Measurements from ENCODE around the gene NLGN1.

Gene NLGN1

DNA sequence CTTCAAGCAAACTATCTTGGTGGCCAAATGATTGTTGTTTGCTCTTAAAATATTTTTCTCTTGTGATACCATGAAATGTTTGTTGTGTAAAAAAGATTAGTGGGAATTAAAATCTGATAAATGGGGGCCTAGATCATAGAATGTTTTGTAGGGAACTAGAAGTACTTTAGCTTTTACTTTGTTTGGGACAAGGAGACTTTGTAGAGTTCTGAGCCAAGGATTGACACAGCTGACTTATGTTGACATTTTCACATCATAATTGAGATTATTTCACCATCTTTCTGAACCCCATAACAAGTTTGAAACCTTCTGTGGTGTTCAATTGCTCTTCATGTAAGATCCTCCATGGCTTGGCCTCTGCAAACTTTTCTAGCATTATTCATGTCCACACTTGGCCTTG is 235.4 kb downstream of the NLGN1 start:
- DNase-seq (ENCODE audit: low read depth), result no peak

DNA sequence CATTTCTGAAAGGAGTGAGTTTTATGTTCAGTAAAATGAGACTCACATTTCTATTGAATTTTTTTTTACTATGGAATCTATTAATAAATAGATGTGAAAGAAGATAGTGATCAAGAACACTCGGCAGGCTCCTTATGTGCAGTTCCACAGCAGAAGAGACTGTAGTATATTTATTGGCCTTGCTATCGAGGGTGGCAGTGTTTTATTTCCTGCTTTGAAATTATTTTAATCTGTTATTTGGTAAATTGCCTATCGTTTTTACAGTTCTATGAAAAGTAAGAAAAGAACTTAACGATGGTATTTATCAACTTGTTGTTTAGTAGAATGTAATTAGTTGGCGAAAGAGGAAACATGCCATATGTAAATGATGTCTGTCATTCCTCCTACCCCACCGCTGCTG is 238.3 kb downstream of the NLGN1 start:
- no peak for DNase-seq (ENCODE audit: low read depth)

DNA sequence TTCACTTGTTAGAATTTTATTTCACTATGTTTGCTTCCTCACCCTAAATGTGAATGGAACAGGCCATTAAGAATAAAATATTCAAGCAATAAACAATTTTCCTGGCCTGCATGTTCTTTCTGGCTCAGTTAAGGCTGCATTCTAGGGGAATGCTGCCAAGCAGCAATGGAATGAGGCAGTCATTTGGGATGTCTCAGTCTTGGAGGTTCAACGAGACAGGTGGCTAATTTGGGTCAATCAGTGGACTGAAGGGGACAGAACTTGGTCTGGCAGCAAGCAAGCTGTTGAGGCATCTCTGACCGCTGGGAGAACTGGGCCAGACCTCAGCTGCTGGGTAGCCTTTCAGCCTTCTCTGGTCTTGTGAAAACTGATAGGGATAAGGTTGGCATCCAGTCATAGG is 241.6 kb downstream of the NLGN1 start:
- DNase-seq (ENCODE audit: low read depth), result no peak

- no peak for DNase-seq (ENCODE audit: low read depth)
Measured at GRCh38 chr3:173641696-173642095, 244.2 kb downstream of the NLGN1 start.

DNA sequence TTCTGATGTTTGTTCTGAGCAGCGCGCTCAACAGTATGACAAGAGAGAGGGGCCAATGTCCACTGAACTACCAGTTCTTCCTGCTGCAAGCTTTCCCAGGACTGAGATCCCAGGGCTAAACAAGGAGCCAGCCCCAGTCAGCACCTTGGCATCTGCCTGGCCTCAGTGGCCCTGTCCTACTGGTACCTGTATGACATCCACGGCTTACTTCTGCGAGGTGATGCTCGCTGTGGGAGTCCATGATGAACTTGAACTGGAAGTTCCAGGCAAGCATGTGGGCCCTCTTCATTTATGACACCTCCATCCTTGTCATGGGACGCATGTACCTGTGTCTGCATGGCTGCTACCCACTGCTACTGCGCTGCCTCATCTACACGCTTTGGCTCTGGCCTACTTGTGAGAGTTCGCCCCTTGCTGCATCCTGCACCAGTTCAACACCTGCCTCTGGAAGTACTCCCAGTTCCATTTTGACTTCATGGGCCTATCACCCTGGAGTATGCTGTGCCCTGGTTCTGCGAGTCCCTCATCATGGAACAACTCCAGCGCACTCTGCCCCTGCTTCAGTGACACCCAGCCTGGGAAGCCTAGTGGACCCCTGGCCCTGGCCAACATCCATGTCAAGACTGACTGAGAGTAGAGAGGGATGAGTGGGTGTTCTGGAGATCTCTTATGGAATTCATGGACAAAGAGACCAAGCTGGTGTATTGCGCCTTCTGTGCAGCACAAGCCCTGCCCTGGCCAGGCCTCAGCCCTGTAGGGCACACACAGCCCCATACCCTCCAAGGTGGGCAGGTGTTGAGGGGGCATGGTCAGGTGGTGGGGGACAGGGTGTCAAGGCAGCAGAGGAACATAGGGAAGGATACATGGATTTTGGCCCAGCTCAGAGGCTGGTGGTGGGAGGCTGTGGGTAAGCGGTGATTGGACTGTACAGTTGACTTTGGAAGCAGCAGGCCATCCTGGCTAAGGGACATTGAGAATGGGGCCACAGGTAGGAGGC is 246.8 kb downstream of the NLGN1 start:
- no peak for DNase-seq (ENCODE audit: low read depth)

DNA sequence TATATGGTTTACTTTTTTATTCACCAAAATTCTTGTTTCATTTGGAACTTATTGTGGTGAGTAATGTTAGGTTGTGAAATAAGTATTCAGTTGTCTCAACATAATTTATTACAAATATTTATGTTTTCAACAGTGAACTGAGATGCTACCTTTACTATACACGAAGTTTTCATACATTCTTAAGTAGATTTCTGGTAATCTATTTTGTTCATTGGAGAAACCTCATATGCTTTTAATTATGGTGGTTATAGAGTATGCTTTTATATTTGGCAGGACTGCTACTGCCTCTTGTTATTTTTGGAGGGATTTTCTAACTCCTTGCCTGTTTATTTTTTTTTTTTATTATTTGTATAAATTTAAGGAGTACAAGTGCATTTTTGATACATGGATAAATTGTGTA is 253.1 kb downstream of the NLGN1 start:
- no peak for DNase-seq (ENCODE audit: low read depth)

DNA sequence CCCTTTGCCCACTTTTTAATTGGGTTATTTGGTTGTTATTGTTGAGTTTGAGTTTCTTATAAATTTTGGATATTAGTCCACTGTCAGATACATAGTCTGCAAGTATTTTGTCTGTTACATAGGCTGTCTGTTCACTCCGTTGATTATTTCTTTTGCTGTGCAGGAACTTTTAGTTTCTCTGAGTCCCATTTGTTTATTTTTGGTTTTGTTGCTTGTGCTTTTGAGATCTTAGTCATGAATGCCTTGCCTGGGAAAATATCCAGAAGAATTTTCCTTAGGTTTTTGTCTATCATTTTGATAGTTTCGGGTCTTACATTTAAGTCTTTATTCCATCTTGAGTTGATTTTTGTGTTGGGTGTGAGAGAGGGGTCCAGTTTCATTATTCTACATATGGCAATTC is 254.5 kb downstream of the NLGN1 start:
- DNase-seq (ENCODE audit: low read depth), result no peak

GRCh38 chr3:173653781-173654180 is 256.2 kb downstream of the NLGN1 start:
- no peak for DNase-seq (ENCODE audit: low read depth)

DNA sequence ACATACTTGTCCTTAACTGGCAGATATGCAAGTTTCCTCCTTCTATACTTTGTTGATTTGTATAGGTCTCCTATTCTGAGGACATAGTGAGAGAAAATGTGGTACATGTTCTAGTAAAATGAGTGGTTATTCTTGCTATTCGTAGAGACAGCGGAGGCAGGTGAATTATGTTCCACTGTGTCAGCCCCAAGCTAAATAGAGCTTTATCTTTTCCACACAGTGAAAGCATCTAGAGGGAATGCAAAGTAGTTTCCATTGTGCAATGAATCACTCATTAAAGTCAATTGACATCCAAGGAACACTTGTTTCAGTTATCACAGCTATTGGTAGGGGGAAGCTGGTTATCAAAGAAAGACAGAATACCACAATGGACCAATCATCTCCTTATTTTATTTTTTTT is 262.4 kb downstream of the NLGN1 start:
- no peak for DNase-seq (ENCODE audit: low read depth)

GRCh38 chr3:173660645-173661299 is 263.2 kb downstream of the NLGN1 start:
- DNase-seq (ENCODE audit: low read depth), result peak; percentile 6

GRCh38 chr3:173663696-173664111 is 266.2 kb downstream of the NLGN1 start:
- peak; percentile 9 for DNase-seq (ENCODE audit: low read depth)

DNA sequence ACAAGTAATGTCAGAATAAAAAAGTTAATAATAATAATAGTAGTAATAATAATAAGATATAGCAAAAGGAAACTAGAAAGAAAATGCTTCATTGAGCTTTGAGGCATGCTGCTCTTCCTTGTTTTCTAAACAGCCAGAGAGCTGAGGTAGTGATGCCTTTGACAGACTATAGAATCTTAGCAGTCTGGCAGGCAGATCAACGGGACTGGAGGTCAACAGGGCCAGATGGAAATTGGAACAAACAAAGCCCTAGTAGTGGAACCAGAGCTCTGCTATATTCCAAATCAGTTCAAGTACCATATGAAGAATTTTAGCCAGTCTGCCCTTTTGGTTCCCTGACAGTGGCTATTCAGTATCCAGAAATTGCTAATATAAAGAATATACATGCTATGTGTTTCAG is 278.6 kb downstream of the NLGN1 start:
- no peak for DNase-seq (ENCODE audit: low read depth)

DNA sequence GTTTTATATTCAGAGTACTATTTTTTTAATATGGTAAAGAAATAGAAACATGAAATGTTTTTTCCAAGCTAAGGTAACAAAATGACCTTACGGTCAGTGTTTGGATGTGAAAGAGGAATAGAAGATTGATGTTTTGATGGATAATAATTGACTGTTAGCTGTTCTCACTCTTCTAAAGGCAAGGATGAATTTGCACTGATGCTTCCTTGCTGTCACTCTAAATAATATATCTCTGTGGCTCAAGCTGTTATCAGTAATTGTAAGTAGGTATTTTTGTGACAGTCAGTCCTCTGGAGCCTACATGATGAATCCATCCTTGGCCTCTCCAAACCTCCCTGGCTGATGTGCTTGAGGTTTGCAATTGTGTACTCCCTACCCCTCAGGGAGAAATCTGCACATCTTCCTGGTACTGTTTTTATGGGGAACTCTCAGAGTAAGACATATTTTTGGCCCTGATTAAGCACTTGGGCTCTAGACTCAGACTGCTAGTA is 283.7 kb downstream of the NLGN1 start:
- no peak for DNase-seq (ENCODE audit: low read depth)

DNA sequence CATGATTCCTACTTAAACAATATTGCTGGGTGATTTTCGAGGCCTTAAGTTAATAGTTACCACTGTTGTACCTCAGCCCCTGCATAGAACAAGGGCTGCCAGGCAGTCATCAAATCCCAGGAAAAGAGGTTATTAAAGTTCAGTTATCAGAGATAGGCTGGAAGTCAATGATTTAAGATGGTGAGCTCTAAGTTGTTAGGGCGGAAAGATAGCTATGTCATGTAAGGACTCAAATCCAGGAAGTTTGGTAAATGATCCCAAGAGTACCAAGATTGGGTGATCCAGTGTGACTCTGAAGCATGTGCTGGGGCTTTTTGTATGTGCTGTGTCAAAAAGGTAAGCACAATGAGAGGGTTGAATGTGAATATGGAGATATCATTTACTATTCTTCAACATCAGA is 287.9 kb downstream of the NLGN1 start:
- DNase-seq (ENCODE audit: low read depth), result no peak

GRCh38 chr3:173688216-173688842 is 290.8 kb downstream of the NLGN1 start:
- DNase-seq (ENCODE audit: low read depth), result no peak

DNA sequence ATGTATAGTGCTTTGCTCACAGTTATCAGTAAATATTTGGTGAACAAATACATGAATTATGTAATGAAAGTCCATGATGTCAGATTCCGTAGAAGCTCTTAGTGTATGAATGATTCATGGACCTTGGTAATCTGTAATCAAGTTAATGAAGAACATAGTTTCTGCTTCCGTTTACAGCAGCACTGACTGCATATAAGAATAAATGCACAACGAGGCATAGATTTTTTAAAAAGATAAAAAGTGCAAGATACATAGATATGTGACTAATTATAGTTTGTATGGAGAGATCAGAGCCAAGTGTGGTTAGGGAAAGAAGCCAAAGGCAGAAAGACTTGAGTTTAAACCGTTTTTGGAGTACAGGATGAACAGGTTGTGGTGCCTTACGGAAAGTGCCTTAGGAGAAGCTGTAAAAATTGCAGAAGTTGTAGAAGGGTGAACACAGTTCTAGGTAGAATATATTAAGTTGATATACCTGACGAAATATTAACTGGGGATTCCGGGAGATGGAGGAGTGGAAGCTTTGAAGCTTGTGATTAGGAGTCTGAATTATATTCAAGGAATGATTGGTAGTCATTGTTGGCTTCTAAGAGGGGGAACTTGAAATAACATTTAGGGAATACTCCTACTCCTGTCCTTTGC is 293.1 kb downstream of the NLGN1 start:
- DNase-seq (ENCODE audit: low read depth), result peak; percentile 11

DNA sequence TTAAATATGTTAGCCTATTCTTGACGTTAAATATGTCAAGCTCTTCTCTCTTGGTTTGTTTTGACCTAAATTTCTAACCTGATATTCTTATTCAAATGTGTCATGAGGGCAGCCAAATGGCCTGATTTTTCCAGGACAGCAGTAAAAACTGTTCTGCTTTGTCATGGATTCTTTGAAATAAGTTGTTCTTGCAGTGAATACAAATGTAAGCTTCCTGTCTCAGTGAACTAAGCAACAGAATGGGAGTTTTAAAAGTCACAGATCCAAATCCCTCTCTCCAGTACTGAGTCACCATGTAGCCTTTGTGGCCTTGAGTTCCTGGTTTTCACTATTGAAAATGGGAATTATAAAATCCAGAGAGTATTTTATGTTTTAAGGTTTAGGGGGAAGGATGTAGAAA is 301.8 kb downstream of the NLGN1 start:
- DNase-seq (ENCODE audit: low read depth), result no peak

DNA sequence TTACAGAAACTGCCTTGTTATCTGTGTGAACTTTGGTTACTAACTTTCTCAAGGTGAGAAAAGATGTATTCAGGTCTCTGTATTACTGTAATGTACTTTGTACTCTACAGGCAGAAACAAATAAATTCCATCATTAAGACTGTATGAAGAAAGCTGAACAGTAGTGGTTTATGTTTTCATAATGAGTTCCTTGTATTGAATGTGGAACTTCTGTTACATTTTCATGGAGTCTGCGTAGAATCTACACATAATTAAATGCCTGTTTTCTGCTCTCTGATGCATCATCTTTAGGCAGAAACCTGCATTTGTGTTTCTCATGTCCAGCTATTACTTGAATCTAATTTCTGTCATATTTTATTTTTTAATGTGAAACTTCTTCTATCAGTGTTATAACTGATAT is 302.8 kb downstream of the NLGN1 start:
- DNase-seq (ENCODE audit: low read depth), result no peak

DNA sequence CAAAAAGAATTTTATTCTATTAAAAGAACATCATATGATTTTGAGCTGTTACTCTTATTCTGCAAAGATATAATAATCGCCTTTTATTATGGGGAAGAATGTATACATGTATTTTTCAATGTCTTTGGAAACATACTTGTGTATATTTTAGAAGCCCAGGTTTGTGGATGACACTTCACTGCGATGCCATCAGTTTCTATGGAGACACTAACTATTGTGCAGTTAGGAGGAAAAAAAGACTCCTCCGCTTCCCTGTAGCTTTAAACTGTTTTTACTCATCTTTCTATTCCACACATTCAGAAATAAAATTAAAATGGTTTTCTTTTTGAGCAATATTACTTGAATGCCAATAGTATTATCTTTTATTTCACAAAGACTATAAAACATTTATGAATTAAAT is 305.0 kb downstream of the NLGN1 start:
- no peak for DNase-seq (ENCODE audit: low read depth)

DNA sequence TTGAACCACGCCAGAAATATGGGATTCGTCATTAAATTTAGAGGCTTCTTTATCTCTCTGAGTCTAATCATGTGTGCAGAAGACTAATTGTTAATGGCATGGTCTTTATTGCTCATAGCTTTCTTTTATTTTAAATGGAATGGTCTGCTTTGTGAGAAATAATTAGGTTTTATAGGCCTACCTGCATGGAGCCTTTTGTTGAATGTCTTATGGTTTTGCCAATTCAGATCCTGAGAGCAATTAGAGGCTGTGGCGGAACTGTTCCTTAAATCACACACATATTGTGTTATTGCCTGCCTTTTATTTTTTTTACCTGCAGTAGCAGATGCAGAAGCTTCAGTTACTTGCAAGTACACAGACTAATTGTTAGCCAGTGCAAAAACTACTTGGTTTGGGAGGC is 306.2 kb downstream of the NLGN1 start:
- DNase-seq (ENCODE audit: low read depth), result no peak

- DNase-seq (ENCODE audit: low read depth), result no peak
Measured at GRCh38 chr3:173706630-173707029, 309.1 kb downstream of the NLGN1 start.

DNA sequence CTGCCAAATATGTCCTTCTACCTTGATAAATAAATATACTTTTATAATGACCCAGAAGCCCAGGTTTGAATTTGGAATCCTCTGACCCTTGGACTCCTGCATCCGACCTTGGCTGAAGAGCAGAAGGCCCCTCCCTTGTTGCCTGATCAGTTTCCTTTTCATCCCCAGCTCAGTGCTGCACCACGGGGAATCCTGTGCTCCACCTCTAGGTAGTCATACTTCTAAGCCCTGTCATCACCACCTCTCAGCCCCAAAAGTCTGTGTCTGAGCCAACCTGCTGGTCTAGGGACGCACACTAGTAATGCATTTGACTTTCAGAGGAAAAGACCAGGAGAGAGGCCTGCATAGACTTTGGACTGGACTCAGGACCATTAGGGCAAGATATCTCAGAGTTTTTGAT is 310.6 kb downstream of the NLGN1 start:
- no peak for DNase-seq (ENCODE audit: low read depth)

All from GM04504 (cell line).